ENCODE data around the gene MAMDC4. TPM values are rescaled to one million over a fixed set of nuclear protein-coding genes. Genes with fewer than 3 reads are reported as not detected.

Gene MAMDC4
- total RNA-seq, 2 experiments from 2014 or later: 12.5 to 13.6 TPM

DNA sequence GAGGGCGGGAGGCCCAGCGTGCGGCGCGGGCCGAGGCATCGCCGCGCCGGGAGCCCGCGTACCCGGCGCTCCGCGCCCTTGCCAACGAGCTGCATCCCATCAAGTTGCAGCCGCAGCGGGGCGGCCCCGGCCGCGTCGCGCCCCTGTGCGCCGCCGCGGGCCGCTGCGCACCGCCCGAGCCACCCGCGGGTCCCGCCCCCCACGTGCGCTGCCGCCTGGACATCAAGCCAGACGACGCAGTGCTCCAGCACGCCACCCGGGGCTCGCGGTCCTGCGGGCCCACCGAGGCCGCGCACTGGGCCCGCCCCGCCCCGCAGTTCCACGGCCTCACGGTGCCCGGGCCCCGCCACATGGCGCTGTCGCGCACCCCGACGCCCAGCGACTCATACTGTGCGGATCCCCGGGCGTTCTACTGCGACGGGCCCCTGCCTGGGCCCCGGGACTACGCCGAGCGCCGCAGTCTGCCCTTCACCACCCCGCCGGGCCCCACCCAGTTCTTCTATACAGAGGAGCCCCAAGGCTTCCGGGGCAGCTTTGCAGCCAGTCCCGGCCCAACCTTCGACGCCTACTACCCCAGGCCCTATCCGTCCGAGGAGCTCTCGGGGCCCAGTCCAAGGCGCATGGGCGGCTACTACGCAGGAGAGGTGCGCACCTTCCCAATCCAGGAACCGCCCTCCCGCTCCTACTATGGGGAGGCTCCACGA is 7.2 kb upstream of the MAMDC4 start:
- CTCF ChIA-PET: interaction anchor here (1.0 to 1.8 kb wide), 2 partner anchors 57 to 74 kb away, joined by 4 to 5 read pairs; no protein-coding TSS in a partner anchor
- peak overlapping the region; percentile 30 for H3K4me3 Mint-ChIP-seq
- peaks cover 32% of the 10 kb centered on the region for H3K4me1 Mint-ChIP-seq
- DNase-seq: no peak
- POLR2A ChIA-PET: interaction anchor here (1.5 to 2.3 kb wide), 2 partner anchors 37 to 190 kb away, joined by 5 to 6 read pairs; no protein-coding TSS in a partner anchor
- H3K9me3 Mint-ChIP-seq: no peaks in the 10 kb centered on the region
- H3K27me3 Mint-ChIP-seq: peaks cover 18% of the 10 kb centered on the region
- H3K27ac Mint-ChIP-seq: peak overlapping the region; percentile 16
- H3K36me3 Mint-ChIP-seq (ENCODE audit: low read depth): peaks cover 18% of the 10 kb centered on the region

DNA sequence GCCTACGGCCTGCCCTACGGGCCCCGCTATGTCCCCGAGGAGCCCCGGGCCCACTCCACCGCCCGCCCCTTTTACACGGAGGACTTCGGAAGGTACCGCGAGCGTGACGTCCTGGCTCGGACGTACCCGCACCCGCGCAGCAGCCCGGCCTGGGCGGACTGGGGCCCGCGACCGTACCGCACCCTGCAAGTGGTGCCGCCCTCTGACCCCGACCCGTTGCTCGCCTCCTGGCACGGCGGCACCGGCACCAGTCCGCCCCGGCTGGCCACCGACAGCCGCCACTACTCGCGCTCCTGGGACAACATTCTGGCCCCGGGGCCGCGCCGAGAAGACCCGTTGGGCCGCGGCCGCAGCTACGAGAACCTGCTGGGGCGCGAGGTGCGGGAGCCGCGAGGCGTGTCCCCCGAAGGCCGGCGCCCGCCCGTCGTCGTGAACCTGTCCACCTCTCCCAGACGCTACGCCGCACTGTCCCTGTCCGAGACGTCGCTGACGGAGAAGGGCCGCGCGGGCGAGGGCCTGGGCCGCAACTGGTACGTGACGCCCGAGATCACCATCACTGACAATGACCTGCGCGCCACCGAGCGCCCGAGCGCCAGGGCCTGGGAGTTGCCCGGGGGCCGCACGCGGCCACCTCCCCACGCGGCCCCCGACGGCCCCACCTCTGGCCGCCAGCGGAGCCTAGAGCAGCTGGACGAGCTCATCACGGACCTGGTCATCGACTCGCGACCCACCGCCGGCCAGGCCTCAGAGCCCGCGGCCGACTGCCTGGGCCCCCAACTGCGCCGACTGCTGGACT is 6.5 kb upstream of the MAMDC4 start:
- Mint-ChIP-seq H3K27ac (peak overlapping the region; percentile 16), H3K4me3 (peak overlapping the region; percentile 30), H3K9me3 (no peaks in the 10 kb centered on the region), H3K36me3 (ENCODE audit: low read depth) (peaks cover 15% of the 10 kb centered on the region), H3K27me3 (peaks cover 18% of the 10 kb centered on the region), H3K4me1 (peaks cover 32% of the 10 kb centered on the region)
- no peak for DNase-seq
- POLR2A ChIA-PET: interaction anchor here (1.5 to 2.3 kb wide), 2 partner anchors 36 to 190 kb away, joined by 5 to 6 read pairs; no protein-coding TSS in a partner anchor
- CTCF ChIA-PET: interaction anchor here (1.0 kb wide), 1 partner anchor 73 kb away, joined by 4 read pairs; no protein-coding TSS in a partner anchor

DNA sequence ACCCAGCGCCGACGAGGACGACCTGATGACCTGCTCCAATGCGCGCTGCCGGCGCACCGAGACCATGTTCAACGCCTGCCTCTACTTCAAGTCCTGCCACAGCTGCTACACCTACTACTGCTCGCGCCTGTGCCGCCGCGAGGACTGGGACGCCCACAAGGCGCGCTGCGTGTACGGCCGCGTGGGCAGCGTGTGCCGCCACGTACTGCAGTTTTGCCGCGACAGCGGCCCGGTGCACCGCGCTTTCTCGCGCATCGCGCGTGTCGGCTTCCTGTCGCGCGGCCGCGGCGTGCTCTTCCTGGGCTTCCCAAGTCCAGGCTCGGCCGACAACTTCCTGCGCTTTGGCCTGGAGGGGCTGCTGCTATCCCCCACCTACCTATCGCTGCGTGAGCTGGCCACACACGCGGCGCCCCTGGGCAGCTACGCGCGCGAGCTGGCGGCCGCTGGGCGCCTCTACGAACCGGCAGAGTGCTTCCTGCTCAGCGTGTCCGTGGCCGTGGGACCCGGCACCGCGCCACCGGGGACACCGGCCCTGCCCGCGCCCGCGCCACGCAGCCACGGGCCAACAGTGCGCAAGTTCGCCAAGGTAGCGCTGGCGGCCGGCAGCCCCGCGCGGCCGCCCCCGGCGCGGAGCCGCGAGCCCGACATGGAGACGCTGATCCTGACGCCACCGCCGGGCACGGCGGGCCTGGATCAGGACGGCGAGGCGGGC is 5.6 kb upstream of the MAMDC4 start:
- peaks cover 18% of the 10 kb centered on the region for H3K27me3 Mint-ChIP-seq
- ChIA-PET POLR2A (interaction anchor here (2.2 to 3.0 kb wide), 2 partner anchors 35 to 97 kb away, joined by 8 to 19 read pairs; partner anchors contain the start of gene FBXW5), CTCF (interaction anchor here (0.5 to 2.6 kb wide), 2 partner anchors 12 to 188 kb away, joined by 3 to 9 read pairs; no protein-coding TSS in a partner anchor)
- peak overlapping the region; percentile 10 for H3K4me3 Mint-ChIP-seq
- peaks cover 32% of the 10 kb centered on the region for H3K4me1 Mint-ChIP-seq
- no peaks in the 10 kb centered on the region for H3K9me3 Mint-ChIP-seq
- peak overlapping the region; percentile 44 for H3K27ac Mint-ChIP-seq
- no peak for DNase-seq
- H3K36me3 Mint-ChIP-seq (ENCODE audit: low read depth): peaks cover 13% of the 10 kb centered on the region

DNA sequence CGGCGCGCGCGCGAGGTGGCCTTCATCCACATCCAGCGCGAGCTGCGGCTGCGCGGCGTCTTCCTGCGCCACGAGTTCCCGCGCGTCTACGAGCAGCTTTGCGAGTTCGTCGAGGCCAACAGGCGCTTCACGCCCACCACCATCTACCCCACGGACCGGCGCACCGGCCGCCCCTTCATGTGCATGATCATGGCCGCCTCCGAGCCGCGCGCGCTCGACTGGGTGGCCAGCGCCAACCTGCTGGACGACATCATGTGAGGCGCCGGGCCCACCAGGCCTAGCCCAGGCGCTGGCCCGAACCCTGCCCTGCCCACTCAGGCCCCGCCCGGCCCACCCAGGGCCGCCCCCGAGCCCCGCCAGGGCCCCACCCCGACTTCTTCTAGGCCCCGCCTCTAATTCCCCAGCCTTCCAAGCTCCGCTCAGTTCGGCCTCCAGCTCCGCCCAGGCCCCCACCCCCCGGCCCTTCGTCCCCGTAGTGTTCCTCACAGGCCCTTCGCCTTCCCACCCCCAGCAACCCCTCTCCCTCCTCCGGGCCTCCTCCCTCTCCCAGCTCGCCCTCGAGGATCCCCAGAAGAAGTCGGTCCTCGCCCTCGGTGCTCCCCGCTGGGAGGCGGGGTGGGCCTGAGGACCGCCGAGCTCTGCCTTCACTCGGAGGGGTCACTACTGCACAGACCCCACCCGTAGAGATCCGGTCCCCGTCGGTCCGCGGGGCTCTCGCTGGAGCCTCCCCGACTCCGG is 4.9 kb upstream of the MAMDC4 start:
- Mint-ChIP-seq H3K27ac (peak overlapping the region; percentile 80), H3K4me3 (peak overlapping the region; percentile 93), H3K4me1 (peaks cover 28% of the 10 kb centered on the region), H3K27me3 (peaks cover 18% of the 10 kb centered on the region), H3K9me3 (no peaks in the 10 kb centered on the region), H3K36me3 (ENCODE audit: low read depth) (peaks cover 13% of the 10 kb centered on the region)
- POLR2A ChIA-PET: interaction anchor here (0.7 to 3.0 kb wide), 5 partner anchors 13 to 97 kb away, joined by 3 to 19 read pairs (median 5); partner anchors contain the start of genes FBXW5 and TRAF2
- DNase-seq: peak; percentile 40
- CTCF ChIA-PET: interaction anchor here (0.5 to 2.6 kb wide), 2 partner anchors 12 to 188 kb away, joined by 3 to 9 read pairs; no protein-coding TSS in a partner anchor

DNA sequence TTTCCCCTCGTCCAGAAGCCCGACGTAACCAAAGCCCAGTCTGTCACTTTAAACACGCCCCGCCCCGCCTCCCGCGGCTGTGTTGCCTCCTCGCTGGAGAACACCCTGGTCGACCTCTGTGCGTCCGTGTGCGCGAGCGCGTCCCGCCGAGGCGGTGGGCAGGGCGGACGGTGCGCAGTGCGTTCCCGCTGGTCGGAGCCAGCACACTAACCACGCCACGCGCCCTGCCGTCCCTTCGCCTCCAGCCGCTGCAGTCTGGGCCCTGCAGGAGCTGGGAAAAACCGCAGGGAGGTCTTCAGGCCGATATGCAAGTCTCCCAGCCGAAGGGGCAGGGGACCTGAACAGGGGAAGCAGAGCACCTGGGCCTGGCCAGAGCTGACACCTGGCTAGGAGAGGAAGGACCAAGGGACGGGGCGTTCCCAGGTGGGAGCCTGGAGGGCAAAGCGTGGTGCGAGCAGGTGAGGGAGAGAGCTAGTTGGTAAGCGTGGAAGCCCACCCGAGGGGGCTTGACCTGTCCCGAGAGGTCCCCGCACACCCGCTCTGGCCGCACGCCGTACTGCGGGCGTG is 4.2 kb upstream of the MAMDC4 start:
- ChIA-PET CTCF (interaction anchor here (0.6 to 2.6 kb wide), 3 partner anchors 13 to 187 kb away, joined by 3 to 9 read pairs (median 4); partner anchors contain the start of gene TMEM141), POLR2A (interaction anchor here (0.7 to 3.0 kb wide), 5 partner anchors 13 to 96 kb away, joined by 3 to 19 read pairs (median 5); partner anchors contain the start of genes FBXW5 and TRAF2)
- peaks cover 13% of the 10 kb centered on the region for H3K36me3 Mint-ChIP-seq (ENCODE audit: low read depth)
- peak; percentile 88 for DNase-seq
- H3K9me3 Mint-ChIP-seq: no peaks in the 10 kb centered on the region
- H3K4me1 Mint-ChIP-seq: peaks cover 26% of the 10 kb centered on the region
- H3K4me3 Mint-ChIP-seq: peak overlapping the region; percentile 93
- peaks cover 18% of the 10 kb centered on the region for H3K27me3 Mint-ChIP-seq
- H3K27ac Mint-ChIP-seq: peak overlapping the region; percentile 80

DNA sequence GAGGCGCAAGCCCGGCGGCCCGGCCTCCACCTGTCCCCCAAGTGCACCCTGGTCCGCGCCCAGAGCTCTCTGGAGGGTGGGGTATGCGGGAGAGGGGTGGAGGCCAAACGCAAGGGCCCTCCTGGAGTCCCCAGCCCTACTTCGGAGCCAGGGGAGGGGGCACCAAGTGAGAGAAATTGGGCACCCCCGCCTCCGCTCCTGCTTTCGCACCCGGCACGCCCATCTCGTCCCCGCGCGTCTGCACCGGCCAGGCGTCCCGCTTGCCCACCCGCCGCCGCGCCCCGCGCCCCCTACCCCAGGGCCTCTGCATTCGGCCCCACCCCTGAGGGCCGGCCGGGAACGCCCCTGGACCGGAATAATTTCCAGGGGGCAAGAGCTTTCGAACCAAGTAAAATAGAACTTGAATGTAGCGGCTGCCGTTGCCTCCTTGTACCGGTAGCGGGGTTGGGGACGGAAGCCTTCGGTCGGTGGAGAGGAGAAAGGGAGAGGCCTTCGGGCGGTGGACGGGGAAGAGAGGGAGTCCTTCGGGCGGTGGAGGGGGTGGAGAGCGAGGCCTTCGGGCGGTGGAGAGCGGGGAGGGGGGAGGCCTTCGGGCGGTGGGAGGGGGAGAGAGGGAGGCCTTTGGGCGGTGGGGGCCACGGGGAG is 3.6 kb upstream of the MAMDC4 start:
- CTCF ChIA-PET: interaction anchor here (0.6 to 2.6 kb wide), 3 partner anchors 14 to 186 kb away, joined by 3 to 9 read pairs (median 4); partner anchors contain the start of gene TMEM141
- Mint-ChIP-seq H3K27me3 (peaks cover 18% of the 10 kb centered on the region), H3K4me3 (peak overlapping the region; percentile 93), H3K27ac (peak overlapping the region; percentile 85), H3K4me1 (peaks cover 24% of the 10 kb centered on the region), H3K9me3 (no peaks in the 10 kb centered on the region), H3K36me3 (ENCODE audit: low read depth) (peaks cover 13% of the 10 kb centered on the region)
- POLR2A ChIA-PET: interaction anchor here (1.0 to 3.0 kb wide), 4 partner anchors 33 to 95 kb away, joined by 4 to 19 read pairs (median 6); partner anchors contain the start of genes FBXW5 and TRAF2
- peak; percentile 59 for DNase-seq

DNA sequence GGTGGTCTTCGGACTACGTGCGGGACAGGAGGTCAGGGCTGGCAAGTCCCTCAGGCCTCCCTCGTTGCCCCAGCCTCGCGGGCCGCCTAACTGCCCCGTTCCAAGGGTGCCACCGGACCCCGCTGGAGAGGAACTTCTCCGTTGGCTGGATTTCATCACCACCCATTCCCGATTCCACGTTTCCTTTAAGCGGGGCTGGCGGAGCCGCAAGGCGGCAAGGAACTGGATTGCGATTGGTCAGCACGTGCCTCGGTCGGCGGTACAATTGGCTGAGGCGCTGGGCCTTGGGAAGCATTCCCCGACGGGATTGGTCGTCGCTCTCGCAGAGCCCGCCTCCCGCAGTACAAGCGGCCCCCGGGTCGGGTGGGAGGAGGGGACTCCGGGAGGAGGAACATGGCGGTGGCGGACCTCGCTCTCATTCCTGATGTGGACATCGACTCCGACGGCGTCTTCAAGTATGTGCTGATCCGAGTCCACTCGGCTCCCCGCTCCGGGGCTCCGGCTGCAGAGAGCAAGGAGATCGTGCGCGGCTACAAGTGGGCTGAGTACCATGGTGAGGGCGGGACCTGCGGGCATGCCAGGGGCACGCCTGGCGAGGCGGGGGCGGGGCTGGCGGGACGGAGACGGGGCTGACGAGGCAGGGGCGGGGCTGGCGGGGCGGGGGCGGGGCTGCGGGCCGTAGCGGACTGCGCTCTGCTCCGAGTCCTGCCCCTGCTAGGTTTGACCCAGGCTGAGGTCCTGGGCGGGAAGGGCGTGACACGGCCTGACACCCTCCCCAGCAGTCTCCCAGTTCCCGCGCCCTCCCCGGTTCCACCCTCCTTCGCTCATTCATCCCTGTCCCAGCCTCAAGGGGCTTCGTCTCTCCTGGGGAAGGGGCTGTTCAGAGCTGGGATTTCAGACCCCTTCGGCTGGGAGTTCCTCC is 2.8 kb upstream of the MAMDC4 start, which contains the start of gene PHPT1:
Gene PHPT1 (plus strand): TSS at position 372 of the 922 bp plus-strand sequence. CDS start 22 bp downstream, at position 394.
- peak; percentile 97 for DNase-seq
- Mint-ChIP-seq H3K27ac (peak within 1 kb of the TSS; percentile 85), H3K4me1 (peaks cover 21% of the 10 kb centered on the region), H3K4me3 (peak within 1 kb of the TSS; percentile 93), H3K27me3 (peaks cover 18% of the 10 kb centered on the region), H3K9me3 (no peaks in the 10 kb centered on the region), H3K36me3 (ENCODE audit: low read depth) (peaks cover 13% of the 10 kb centered on the region)
- CTCF ChIA-PET: interaction anchor here (0.6 to 2.6 kb wide), 4 partner anchors 38 to 186 kb away, joined by 3 to 9 read pairs (median 4); partner anchors contain the start of gene TMEM141
- POLR2A ChIA-PET: interaction anchor here (1.5 to 3.0 kb wide), 2 partner anchors 33 to 37 kb away, joined by 5 to 19 read pairs; partner anchors contain the start of gene TRAF2

DNA sequence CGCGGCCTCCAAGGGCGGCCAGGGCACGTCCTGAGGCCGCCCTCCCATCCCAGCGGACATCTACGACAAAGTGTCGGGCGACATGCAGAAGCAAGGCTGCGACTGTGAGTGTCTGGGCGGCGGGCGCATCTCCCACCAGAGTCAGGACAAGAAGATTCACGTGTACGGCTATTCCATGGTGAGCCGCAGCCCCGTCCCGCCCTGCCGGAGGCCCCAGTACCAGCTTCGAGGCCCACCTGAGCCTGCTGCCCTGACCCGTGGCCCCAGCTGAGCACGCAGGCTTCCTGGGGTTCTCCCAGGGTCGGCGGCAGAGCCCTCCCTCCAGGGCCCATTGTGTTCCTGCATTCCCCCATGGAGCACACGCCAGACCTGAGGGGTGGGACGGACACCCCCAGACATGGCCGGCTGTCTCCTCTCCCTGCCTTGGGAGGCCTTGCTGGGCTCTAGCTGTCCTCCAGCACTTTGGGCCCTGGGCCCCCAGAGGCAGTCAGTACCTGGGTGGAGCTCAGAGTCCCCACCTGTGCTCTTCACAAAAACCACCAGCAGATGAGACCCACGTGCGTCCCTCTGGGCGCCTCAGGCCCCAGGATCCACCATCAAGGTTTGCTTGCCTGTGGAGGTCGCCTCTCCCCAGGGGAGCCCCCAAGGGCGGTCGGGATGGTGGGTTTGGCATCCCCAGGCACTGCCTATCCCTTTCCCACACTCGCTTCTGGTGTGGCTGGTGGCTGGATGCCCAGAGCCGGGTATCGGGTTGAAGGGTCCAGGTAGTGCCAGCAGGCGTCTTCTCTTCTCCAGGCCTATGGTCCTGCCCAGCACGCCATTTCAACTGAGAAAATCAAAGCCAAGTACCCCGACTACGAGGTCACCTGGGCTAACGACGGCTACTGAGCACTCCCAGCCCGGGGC is 1.9 kb upstream of the MAMDC4 start:
- CTCF ChIA-PET: interaction anchor here (0.6 to 1.5 kb wide), 2 partner anchors 39 to 62 kb away, joined by 3 to 4 read pairs; no protein-coding TSS in a partner anchor
- Mint-ChIP-seq H3K27me3 (peaks cover 16% of the 10 kb centered on the region), H3K27ac (peak overlapping the region; percentile 59), H3K4me1 (peaks cover 21% of the 10 kb centered on the region), H3K4me3 (peak overlapping the region; percentile 93), H3K36me3 (ENCODE audit: low read depth) (peaks cover 12% of the 10 kb centered on the region), H3K9me3 (no peaks in the 10 kb centered on the region)
- DNase-seq: no peak
- POLR2A ChIA-PET: no interaction called here
